HEK293T (cell line): Measurements from ENCODE around the gene CHST7.

ENCODE experiments used
- ARNT ChIP-seq: fragments of 450-650 bp; IDR thresholded peaks from 2 replicates; pipeline ENCODE4 v1.6.1; 2017; ENCODE audit warnings: mild to moderate bottlenecking
- BHLHE40 ChIP-seq: fragments of 450-650 bp; IDR thresholded peaks from 2 replicates; pipeline ENCODE4 v1.6.1; 2016; ENCODE audit warnings: mild to moderate bottlenecking, moderate library complexity, borderline replicate concordance
- ELF4 ChIP-seq: fragments of 450-650 bp; IDR thresholded peaks from 2 replicates; pipeline ENCODE4 v1.6.1; 2017; ENCODE audit warnings: antibody characterized with exemption
- FOXK2 ChIP-seq: fragments of 450-650 bp; IDR thresholded peaks from 2 replicates; pipeline ENCODE4 v1.6.1; 2016; ENCODE audit warnings: mild to moderate bottlenecking
- FOXM1 ChIP-seq: fragments of 450-650 bp; IDR thresholded peaks from 2 replicates; pipeline ENCODE4 v1.6.1; 2017; ENCODE audit warnings: mild to moderate bottlenecking, borderline replicate concordance
- SP1 ChIP-seq: fragments of 450-650 bp; IDR thresholded peaks from 2 replicates; pipeline ENCODE4 v1.6.1; 2017
- SUZ12 ChIP-seq: fragments of 450-650 bp; IDR thresholded peaks from 2 replicates; pipeline ENCODE4 v1.6.1; 2016; ENCODE audit warnings: mild to moderate bottlenecking
- TARDBP ChIP-seq: fragments of 450-650 bp; IDR thresholded peaks from 2 replicates; pipeline ENCODE4 v1.6.1; 2016
- TF ChIP-seq, protein P1 (sequence below): fragments of 450-650 bp; IDR thresholded peaks from 2 replicates; pipeline ENCODE4 v1.6.1; 2016

DNA sequence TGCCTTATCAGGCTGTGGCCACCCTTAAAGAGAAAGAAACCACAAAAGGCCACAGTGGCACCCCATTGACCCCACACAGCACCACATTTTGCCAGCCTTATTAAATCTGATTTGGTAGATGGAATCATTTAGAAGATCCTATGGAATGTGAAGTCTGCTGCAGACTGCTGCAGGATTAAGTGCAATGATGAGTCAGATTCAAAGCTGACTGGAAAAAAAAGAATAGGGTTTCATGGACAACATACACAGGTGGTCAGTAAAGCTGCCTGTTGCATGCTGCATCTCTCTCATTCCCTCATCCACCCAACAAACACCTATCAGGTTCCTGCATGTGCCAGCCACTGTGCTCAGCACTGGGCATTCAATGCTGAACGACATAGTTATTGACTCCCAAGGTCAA is 56.6 kb downstream of the CHST7 start:
- TF ChIP-seq SUZ12 = no peak
- TF ChIP-seq, protein P1, sequence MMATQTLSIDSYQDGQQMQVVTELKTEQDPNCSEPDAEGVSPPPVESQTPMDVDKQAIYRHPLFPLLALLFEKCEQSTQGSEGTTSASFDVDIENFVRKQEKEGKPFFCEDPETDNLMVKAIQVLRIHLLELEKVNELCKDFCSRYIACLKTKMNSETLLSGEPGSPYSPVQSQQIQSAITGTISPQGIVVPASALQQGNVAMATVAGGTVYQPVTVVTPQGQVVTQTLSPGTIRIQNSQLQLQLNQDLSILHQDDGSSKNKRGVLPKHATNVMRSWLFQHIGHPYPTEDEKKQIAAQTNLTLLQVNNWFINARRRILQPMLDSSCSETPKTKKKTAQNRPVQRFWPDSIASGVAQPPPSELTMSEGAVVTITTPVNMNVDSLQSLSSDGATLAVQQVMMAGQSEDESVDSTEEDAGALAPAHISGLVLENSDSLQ = no peak
- TF ChIP-seq ELF4 = no peak
- TF ChIP-seq BHLHE40 = no peak
- no peak for TF ChIP-seq TARDBP
- no peak for TF ChIP-seq FOXM1
- no peak for TF ChIP-seq SP1
- no peak for TF ChIP-seq FOXK2
- TF ChIP-seq ARNT = no peak
